ENCODE data around the gene FBN1. TPM values are rescaled to one million over a fixed set of nuclear protein-coding genes. Genes with fewer than 3 reads are reported as not detected.

The FBN1 gene
- total and polyA plus RNA-seq, 2 experiments from 2014 or later: 2.1 to 5.3 TPM

GRCh38 chr15:48657950-48658591 lies 12.6 kb upstream of the FBN1 start:
- no peaks in the 10 kb centered on the region for H3K27me3 ChIP-seq
- no peaks in the 10 kb centered on the region for H3K9me3 ChIP-seq (ENCODE audit: low read depth)
- TF ChIP-seq CTCF (IDR thresholded peaks at IDR 0.05; ENCODE audit: low read depth, low read length): no peak
- H3K4me3 ChIP-seq: no peak overlapping the region
- H3K36me3 ChIP-seq: no peaks in the 10 kb centered on the region
- DNase-seq (ENCODE audit: low read depth in 1 of 2, low spot score in 1 of 2): peak in 1 of 2 donors; percentile 49
- no peak overlapping the region for H3K27ac ChIP-seq
- H3K4me1 ChIP-seq (ENCODE audit: low read depth): no peaks in the 10 kb centered on the region

- TF ChIP-seq CTCF (IDR thresholded peaks at IDR 0.05; ENCODE audit: low read depth, low read length): no peak
These were observed 9.3 kb upstream of the FBN1 start for GRCh38 chr15:48654801-48655200.

GRCh38 chr15:48653913-48654670 lies 8.6 kb upstream of the FBN1 start:
- no peak for DNase-seq (ENCODE audit: low read depth in 1 of 2, low spot score in 1 of 2)
- Histone ChIP-seq H3K9me3 (ENCODE audit: low read depth) (no peaks in the 10 kb centered on the region), H3K4me1 (ENCODE audit: low read depth) (no peaks in the 10 kb centered on the region), H3K4me3 (no peak overlapping the region), H3K27ac (no peak overlapping the region), H3K27me3 (no peaks in the 10 kb centered on the region), H3K36me3 (no peaks in the 10 kb centered on the region)
- no peak for TF ChIP-seq CTCF (IDR thresholded peaks at IDR 0.05; ENCODE audit: low read depth, low read length)

More at GRCh38 chr15:48654801-48655200, 9.3 kb upstream of the FBN1 start:
- no peaks in the 10 kb centered on the region for H3K36me3 ChIP-seq
- no peak overlapping the region for H3K4me3 ChIP-seq
- no peaks in the 10 kb centered on the region for H3K4me1 ChIP-seq (ENCODE audit: low read depth)
- no peaks in the 10 kb centered on the region for H3K27me3 ChIP-seq
- no peak overlapping the region for H3K27ac ChIP-seq
- no peaks in the 10 kb centered on the region for H3K9me3 ChIP-seq (ENCODE audit: low read depth)
- DNase-seq (ENCODE audit: low read depth in 1 of 2, low spot score in 1 of 2): no peak

GRCh38 chr15:48653216-48653615 lies 7.7 kb upstream of the FBN1 start:
- no peak overlapping the region for H3K4me3 ChIP-seq
- H3K27ac ChIP-seq: no peak overlapping the region
- no peak for DNase-seq (ENCODE audit: low read depth in 1 of 2, low spot score in 1 of 2)
- H3K4me1 ChIP-seq (ENCODE audit: low read depth): no peaks in the 10 kb centered on the region
- H3K9me3 ChIP-seq (ENCODE audit: low read depth): no peaks in the 10 kb centered on the region
- no peaks in the 10 kb centered on the region for H3K27me3 ChIP-seq
- TF ChIP-seq CTCF (IDR thresholded peaks at IDR 0.05; ENCODE audit: low read depth, low read length): no peak
- H3K36me3 ChIP-seq: no peaks in the 10 kb centered on the region

GRCh38 chr15:48652510-48653076 lies 7.1 kb upstream of the FBN1 start:
- Histone ChIP-seq H3K27ac (no peak overlapping the region), H3K36me3 (no peaks in the 10 kb centered on the region), H3K4me3 (no peak overlapping the region), H3K9me3 (ENCODE audit: low read depth) (no peaks in the 10 kb centered on the region), H3K4me1 (ENCODE audit: low read depth) (no peaks in the 10 kb centered on the region), H3K27me3 (no peaks in the 10 kb centered on the region)
- TF ChIP-seq CTCF (IDR thresholded peaks at IDR 0.05; ENCODE audit: low read depth, low read length): no peak
- DNase-seq (ENCODE audit: low read depth in 1 of 2, low spot score in 1 of 2): no peak
